ENCODE data around the gene CRIP2.
A peak's percentile ranks its signal among the peaks of the same experiment; 100 is the strongest.

CRIP2 gene

GRCh38 chr14:105489542-105490266 lies 15.1 kb downstream of the CRIP2 start:
- H3K9ac ChIP-seq (ENCODE audit: low read depth, low read length) = peak overlapping the region; percentile 63
- no peaks in the 10 kb centered on the region; the same call in 1 of the 2 replicates for H3K4me1 ChIP-seq (ENCODE audit: insufficient read depth, low read length)

GRCh38 chr14:105490267-105490571 lies 15.6 kb downstream of the CRIP2 start:
- Histone ChIP-seq H3K9me3 (ENCODE audit: control insufficient read depth, insufficient read depth, low read length) (no peaks in the 10 kb centered on the region), H3K9ac (ENCODE audit: low read depth, low read length) (peak overlapping the region; percentile 63), H3K4me1 (ENCODE audit: insufficient read depth, low read length) (no peaks in the 10 kb centered on the region; the same call in 1 of the 2 replicates), H3K36me3 (ENCODE audit: insufficient read depth, low read length) (no peaks in the 10 kb centered on the region)

More at GRCh38 chr14:105489542-105490266, 15.1 kb downstream of the CRIP2 start:
- H3K36me3 ChIP-seq (ENCODE audit: insufficient read depth, low read length) = no peaks in the 10 kb centered on the region
- H3K9me3 ChIP-seq (ENCODE audit: control insufficient read depth, insufficient read depth, low read length) = no peaks in the 10 kb centered on the region

GRCh38 chr14:105490572-105491365 lies 16.1 kb downstream of the CRIP2 start, which contains the start of gene TEDC1:
TSS of gene TEDC1 (plus strand) at chr14:105491246. CDS start at chr14:105491376, 130 bp downstream.
- peak within 1 kb of the TSS; percentile 79 for H3K9ac ChIP-seq (ENCODE audit: low read depth, low read length)
- no peaks in the 10 kb centered on the region for H3K36me3 ChIP-seq (ENCODE audit: insufficient read depth, low read length)
- H3K9me3 ChIP-seq (ENCODE audit: control insufficient read depth, insufficient read depth, low read length) = no peaks in the 10 kb centered on the region
- H3K4me1 ChIP-seq (ENCODE audit: insufficient read depth, low read length) = no peaks in the 10 kb centered on the region; the same call in 1 of the 2 replicates

GRCh38 chr14:105491366-105491973 lies 16.8 kb downstream of the CRIP2 start:
- Histone ChIP-seq H3K9me3 (ENCODE audit: control insufficient read depth, insufficient read depth, low read length) (no peaks in the 10 kb centered on the region), H3K4me1 (ENCODE audit: insufficient read depth, low read length) (no peaks in the 10 kb centered on the region; the same call in 1 of the 2 replicates), H3K36me3 (ENCODE audit: insufficient read depth, low read length) (no peaks in the 10 kb centered on the region), H3K9ac (ENCODE audit: low read depth, low read length) (peak overlapping the region; percentile 79; the same call in 1 of the 2 replicates)

GRCh38 chr14:105492031-105492970 lies 17.7 kb downstream of the CRIP2 start:
- Histone ChIP-seq H3K9ac (ENCODE audit: low read depth, low read length) (no peak overlapping the region), H3K4me1 (ENCODE audit: insufficient read depth, low read length) (no peaks in the 10 kb centered on the region; the same call in 1 of the 2 replicates), H3K36me3 (ENCODE audit: insufficient read depth, low read length) (no peaks in the 10 kb centered on the region)

GRCh38 chr14:105492971-105493871 lies 18.6 kb downstream of the CRIP2 start:
- Histone ChIP-seq H3K4me1 (ENCODE audit: insufficient read depth, low read length) (no peaks in the 10 kb centered on the region; the same call in 1 of the 2 replicates), H3K9me3 (ENCODE audit: control insufficient read depth, insufficient read depth, low read length) (no peaks in the 10 kb centered on the region), H3K9ac (ENCODE audit: low read depth, low read length) (no peak overlapping the region), H3K36me3 (ENCODE audit: insufficient read depth, low read length) (no peaks in the 10 kb centered on the region)

More at GRCh38 chr14:105492031-105492970, 17.7 kb downstream of the CRIP2 start:
- H3K9me3 ChIP-seq (ENCODE audit: control insufficient read depth, insufficient read depth, low read length) = no peaks in the 10 kb centered on the region

- Histone ChIP-seq H3K4me1 (ENCODE audit: insufficient read depth, low read length) (peaks cover 3% of the 10 kb centered on the region; the same call in 1 of the 2 replicates), H3K36me3 (ENCODE audit: insufficient read depth, low read length) (no peaks in the 10 kb centered on the region), H3K9ac (ENCODE audit: low read depth, low read length) (no peak overlapping the region), H3K9me3 (ENCODE audit: control insufficient read depth, insufficient read depth, low read length) (no peaks in the 10 kb centered on the region)
Measured at GRCh38 chr14:105493921-105494605, 19.4 kb downstream of the CRIP2 start.

GRCh38 chr14:105494606-105494929 lies 19.9 kb downstream of the CRIP2 start:
- Histone ChIP-seq H3K36me3 (ENCODE audit: insufficient read depth, low read length) (no peaks in the 10 kb centered on the region), H3K9me3 (ENCODE audit: control insufficient read depth, insufficient read depth, low read length) (no peaks in the 10 kb centered on the region), H3K4me1 (ENCODE audit: insufficient read depth, low read length) (peaks cover 5% of the 10 kb centered on the region; the same call in 1 of the 2 replicates), H3K9ac (ENCODE audit: low read depth, low read length) (no peak overlapping the region)

GRCh38 chr14:105495101-105495989 lies 20.7 kb downstream of the CRIP2 start:
- no peak overlapping the region for H3K9ac ChIP-seq (ENCODE audit: low read depth, low read length)
- H3K36me3 ChIP-seq (ENCODE audit: insufficient read depth, low read length) = no peaks in the 10 kb centered on the region
- peaks cover 5% of the 10 kb centered on the region; the same call in 1 of the 2 replicates for H3K4me1 ChIP-seq (ENCODE audit: insufficient read depth, low read length)
- H3K9me3 ChIP-seq (ENCODE audit: control insufficient read depth, insufficient read depth, low read length) = no peaks in the 10 kb centered on the region

GRCh38 chr14:105495990-105496830 lies 21.6 kb downstream of the CRIP2 start:
- Histone ChIP-seq H3K4me1 (ENCODE audit: insufficient read depth, low read length) (peaks cover 5% of the 10 kb centered on the region; the same call in 1 of the 2 replicates), H3K9ac (ENCODE audit: low read depth, low read length) (no peak overlapping the region), H3K36me3 (ENCODE audit: insufficient read depth, low read length) (no peaks in the 10 kb centered on the region), H3K9me3 (ENCODE audit: control insufficient read depth, insufficient read depth, low read length) (no peaks in the 10 kb centered on the region)

All from ES-I3 (cell line).